Muscle layer of colon (tissue), 2 donors: ENCODE data around the gene BASP1.
"Not testable (repeated sequence)": the region's sequence is repeated elsewhere in the genome, so short reads cannot be mapped to it uniquely, and the experiment has no call there.

ENCODE experiments used
- H3K27ac ChIP-seq: one replicate; pipeline ENCODE4 v1.7.0; 2013; ENCODE audit warnings: low read depth, mild to moderate bottlenecking, low read length, moderate library complexity
- H3K27me3 ChIP-seq, 2 donors: one replicate each; pipeline ENCODE4 v1.7.0; 2013; ENCODE audit warnings: low read length in 2 of 2, mild to moderate bottlenecking in 2 of 2; ENCODE audit not compliant: insufficient read depth in 2 of 2, control insufficient read depth in 1 of 2
- H3K36me3 ChIP-seq: one replicate; pipeline ENCODE4 v1.7.0; 2013; ENCODE audit warnings: mild to moderate bottlenecking, low read length; ENCODE audit not compliant: insufficient read depth
- H3K4me1 ChIP-seq: one replicate; pipeline ENCODE4 v1.7.0; 2013; ENCODE audit warnings: mild to moderate bottlenecking, low read length; ENCODE audit not compliant: insufficient read depth
- H3K4me3 ChIP-seq, 2 donors: one replicate each; pipeline ENCODE4 v1.7.0; 2013; ENCODE audit warnings: low read length in 2 of 2, low read depth in 1 of 2, mild to moderate bottlenecking in 1 of 2, moderate library complexity in 1 of 2
- H3K9ac ChIP-seq: one replicate; pipeline ENCODE4 v1.7.0; 2013; ENCODE audit warnings: low read length
- H3K9me3 ChIP-seq: one replicate; pipeline ENCODE4 v1.7.0; 2013; ENCODE audit warnings: mild to moderate bottlenecking, low read length
- donor health status: abdominal sarcoma.
- donor health status: Adenocarcinoma of cecum.

BASP1 gene

GRCh38 chr5:17314907-17315471 lies 97.6 kb downstream of the BASP1 start:
- Histone ChIP-seq H3K9ac (no peak overlapping the region), H3K4me3 (no peak overlapping the region), H3K27ac (no peak overlapping the region), H3K9me3 (no peaks in the 10 kb centered on the region), H3K4me1 (no peaks in the 10 kb centered on the region), H3K27me3 (no peaks in the 10 kb centered on the region), H3K36me3 (no peaks in the 10 kb centered on the region)

- no peaks in the 10 kb centered on the region for H3K4me1 ChIP-seq
- no peaks in the 10 kb centered on the region for H3K36me3 ChIP-seq
- H3K27ac ChIP-seq, result no peak overlapping the region
- H3K9me3 ChIP-seq, result no peaks in the 10 kb centered on the region
- no peak overlapping the region for H3K9ac ChIP-seq
- no peaks in the 10 kb centered on the region for H3K27me3 ChIP-seq
- H3K4me3 ChIP-seq, result no peak overlapping the region
These were observed 98.3 kb downstream of the BASP1 start for GRCh38 chr5:17315710-17316221.

- H3K4me3 ChIP-seq, result no peak overlapping the region
- H3K9ac ChIP-seq, result no peak overlapping the region
- no peaks in the 10 kb centered on the region for H3K36me3 ChIP-seq
- no peaks in the 10 kb centered on the region for H3K27me3 ChIP-seq
- H3K4me1 ChIP-seq, result no peaks in the 10 kb centered on the region
- no peak overlapping the region for H3K27ac ChIP-seq
- no peaks in the 10 kb centered on the region for H3K9me3 ChIP-seq
These were observed 99.6 kb downstream of the BASP1 start for GRCh38 chr5:17316970-17317459.

GRCh38 chr5:17317473-17317872 lies 100.0 kb downstream of the BASP1 start:
- H3K9me3 ChIP-seq, result no peaks in the 10 kb centered on the region
- H3K27ac ChIP-seq, result no peak overlapping the region
- H3K4me3 ChIP-seq, result no peak overlapping the region
- H3K4me1 ChIP-seq, result no peaks in the 10 kb centered on the region
- no peak overlapping the region for H3K9ac ChIP-seq
- H3K27me3 ChIP-seq, result no peaks in the 10 kb centered on the region
- H3K36me3 ChIP-seq, result no peaks in the 10 kb centered on the region

GRCh38 chr5:17319095-17319494 lies 101.7 kb downstream of the BASP1 start:
- H3K4me3 ChIP-seq, H3K9me3 ChIP-seq, H3K36me3 ChIP-seq, H3K4me1 ChIP-seq, H3K9ac ChIP-seq, H3K27me3 ChIP-seq, H3K27ac ChIP-seq: not testable (repeated sequence)

- Histone ChIP-seq H3K4me3 (no peak overlapping the region), H3K27ac (no peak overlapping the region), H3K9me3 (no peaks in the 10 kb centered on the region), H3K9ac (no peak overlapping the region), H3K27me3 (no peaks in the 10 kb centered on the region), H3K4me1 (no peaks in the 10 kb centered on the region), H3K36me3 (no peaks in the 10 kb centered on the region)
These were observed 108.6 kb downstream of the BASP1 start for GRCh38 chr5:17325770-17326599.
